ENCODE results near the gene EIF4G3. TPM values are rescaled to one million over a fixed set of nuclear protein-coding genes. Genes with fewer than 3 reads are reported as not detected.

Gene EIF4G3
- 16.3 to 24.0 TPM (median 20.5 TPM) in 5 replicates for total RNA-seq (2022; extraction: Qiagen RNA extraction; ENCODE audit: low read depth)

GRCh38 chr1:21176586-21177555 is at the start of gene EIF4G3:
TSS of gene EIF4G3 (minus strand) at chr1:21176897. CDS start at chr1:21002742, 174,155 bp downstream.

GRCh38 chr1:20787029-20787839 is 389.5 kb downstream of the EIF4G3 start, which contains the start of gene HP1BP3:
TSS of gene HP1BP3 (minus strand) at chr1:20787307. CDS start at chr1:20780440, 6,867 bp downstream.

Other genes starting within 250 kb of the EIF4G3 start
- gene ECE1, start 113.6 kb upstream of the EIF4G3 start, total RNA-seq (2022; extraction: Qiagen RNA extraction; ENCODE audit: low read depth), result 44.9 to 71.9 TPM (median 63.1 TPM) in 5 replicates